Thoracic aorta (tissue), 2 donors: ENCODE measurements around the gene SBF1. TPM values are rescaled to one million over a fixed set of nuclear protein-coding genes. Genes with fewer than 3 reads are reported as not detected.

ENCODE experiments used
- ATAC-seq: fragments of 150-250 bp; one replicate; pipeline ENCODE4 v1.8.0; 2017; ENCODE audit warnings: low read depth; ENCODE audit not compliant: insufficient number of reproducible peaks, low FRiP score
- DNase-seq: peaks from one replicate; pipeline ENCODE4 v3.0.0-alpha.2; 2020; ENCODE audit warnings: low spot score
- H3K27ac ChIP-seq, 2 donors: fragments of 200-600 bp; sonication (generic); 1 replicate in 1 of 2; 2 replicates in 1 of 2; pipeline ENCODE4 v1.5.1; 2016; ENCODE audit warnings: mild to moderate bottlenecking in 2 of 2, moderate library complexity in 2 of 2
- H3K27me3 ChIP-seq: fragments of 200-600 bp; sonication (generic); replicated peaks from 2 replicates; pipeline ENCODE4 v1.6.0; 2016; ENCODE audit warnings: mild to moderate bottlenecking; ENCODE audit not compliant: insufficient read depth
- H3K36me3 ChIP-seq: fragments of 200-600 bp; sonication (generic); one replicate; pipeline ENCODE4 v1.5.1; 2016
- H3K4me1 ChIP-seq, 2 donors: fragments of 200-600 bp; sonication (generic); 1 replicate in 1 of 2; 2 replicates in 1 of 2; pipeline versions ENCODE4 v1.5.1 to v1.6.0; 2016; ENCODE audit warnings: low read depth in 2 of 2, mild to moderate bottlenecking in 1 of 2; ENCODE audit not compliant: control insufficient read depth in 1 of 2
- H3K4me3 ChIP-seq: fragments of 200-600 bp; sonication (generic); 2 replicates; pipeline ENCODE4 v1.5.1; 2016; ENCODE audit warnings: mild to moderate bottlenecking
- H3K9me3 ChIP-seq: fragments of 200-600 bp; sonication (generic); 2 replicates; pipeline ENCODE4 v1.5.1; 2016
- CTCF ChIP-seq: fragments of 200-600 bp; sonication (generic); IDR thresholded peaks from one replicate; pipeline ENCODE4 v1.5.1; 2019; ENCODE audit warnings: antibody characterized with exemption
- total RNA-seq, 2 donors: library from RNA; depleted of rRNA; stranded (reverse); fragments of >200 nt; gene quantifications; one replicate each; pipeline versions ENCODE4 v1.1.0 to v1.2.3, GENCODE V29; 2016

The SBF1 gene
- total RNA-seq, 2 donors from 2014 or later = 72.9 to 99.9 TPM

- no peaks in the 10 kb centered on the region for H3K9me3 ChIP-seq
- peaks cover 15 to 29% of the 10 kb centered on the region in 2 donors for H3K4me1 ChIP-seq
- ATAC-seq (peak; percentile 77), DNase-seq (peak; percentile 86)
- peaks cover 19% of the 10 kb centered on the region for H3K36me3 ChIP-seq
- H3K27ac ChIP-seq = peak within 1 kb of the TSS; percentile 82 to 89
- peak within 1 kb of the TSS; percentile 100 for H3K4me3 ChIP-seq
- TF ChIP-seq CTCF = no peak
- no peaks in the 10 kb centered on the region for H3K27me3 ChIP-seq
Measured at GRCh38 chr22:50507991-50508884, 33.4 kb upstream of the SBF1 start, which contains the start of gene NCAPH2. Gene NCAPH2 (plus strand): TSS chr22:50508224. CDS start chr22:50508338, 114 bp downstream.

- Histone ChIP-seq H3K9me3 (no peaks in the 10 kb centered on the region), H3K4me3 (peak within 1 kb of the TSS; percentile 100)
- peak; percentile 72 for ATAC-seq
Measured at GRCh38 chr22:50507421-50507990, 32.7 kb upstream of the SBF1 start, which contains the start of gene LMF2. Gene LMF2 (minus strand): TSS chr22:50507702. CDS start chr22:50507675, 27 bp downstream.

GRCh38 chr22:50506611-50507420 is 32.0 kb upstream of the SBF1 start:
- TF ChIP-seq CTCF = no peak

More at GRCh38 chr22:50507421-50507990, 32.7 kb upstream of the SBF1 start, which contains the start of gene LMF2:
- Histone ChIP-seq H3K4me1 (peaks cover 15 to 29% of the 10 kb centered on the region in 2 donors), H3K36me3 (peaks cover 22% of the 10 kb centered on the region), H3K27ac (peak within 1 kb of the TSS; percentile 82 to 89), H3K27me3 (no peaks in the 10 kb centered on the region)
- TF ChIP-seq CTCF = no peak
- DNase-seq = no peak

GRCh38 chr22:50505776-50506610 is 31.2 kb upstream of the SBF1 start:
- ATAC-seq (no peak), DNase-seq (no peak)
- no peak overlapping the region for H3K27ac ChIP-seq
- peak overlapping the region; percentile 100 for H3K4me3 ChIP-seq
- H3K36me3 ChIP-seq = peaks cover 24% of the 10 kb centered on the region
- H3K4me1 ChIP-seq = peaks cover 15 to 29% of the 10 kb centered on the region in 2 donors
- TF ChIP-seq CTCF = no peak
- no peaks in the 10 kb centered on the region for H3K9me3 ChIP-seq
- H3K27me3 ChIP-seq = no peaks in the 10 kb centered on the region

More at GRCh38 chr22:50506611-50507420, 32.0 kb upstream of the SBF1 start:
- Histone ChIP-seq H3K36me3 (peaks cover 24% of the 10 kb centered on the region), H3K4me3 (peak overlapping the region; percentile 100), H3K27ac (peak overlapping the region; percentile 79), H3K9me3 (no peaks in the 10 kb centered on the region), H3K27me3 (no peaks in the 10 kb centered on the region), H3K4me1 (peaks cover 15 to 29% of the 10 kb centered on the region in 2 donors)
- DNase-seq (no peak), ATAC-seq (no peak)
